ENCODE results near the gene PLXND1.
"Not testable (repeated sequence)": the region's sequence is repeated elsewhere in the genome, so short reads cannot be mapped to it uniquely, and the experiment has no call there.

Gene PLXND1

GRCh38 chr3:129606636-129607390, at the start of gene PLXND1:
Gene PLXND1, minus strand, starts transcription at chr3:129606676. Its CDS starts 37 bp downstream, at chr3:129606639.
- DNase-seq: peak; percentile 28

GRCh38 chr3:129655291-129655700, 48.8 kb upstream of the PLXND1 start:
- DNase-seq: no peak

GRCh38 chr3:129654131-129654530, 47.7 kb upstream of the PLXND1 start:
- no peak for DNase-seq

GRCh38 chr3:129653019-129653418, 46.5 kb upstream of the PLXND1 start:
- DNase-seq: no peak

GRCh38 chr3:129651435-129652202, 45.1 kb upstream of the PLXND1 start:
- DNase-seq: peak; percentile 19

GRCh38 chr3:129650256-129650872, 43.9 kb upstream of the PLXND1 start:
- DNase-seq: peak; percentile 25

GRCh38 chr3:129648391-129648790, 41.9 kb upstream of the PLXND1 start:
- peak; percentile 8 for DNase-seq

- no peak for DNase-seq
Measured at GRCh38 chr3:129645286-129645685, 38.8 kb upstream of the PLXND1 start.

- DNase-seq: no peak
Measured at GRCh38 chr3:129644836-129645235, 38.4 kb upstream of the PLXND1 start.

GRCh38 chr3:129641567-129642260, 35.2 kb upstream of the PLXND1 start:
- DNase-seq: not testable (repeated sequence)

GRCh38 chr3:129640985-129641384, 34.5 kb upstream of the PLXND1 start:
- not testable (repeated sequence) for DNase-seq

GRCh38 chr3:129638481-129638880, 32.0 kb upstream of the PLXND1 start:
- no peak for DNase-seq

GRCh38 chr3:129636082-129636481, 29.6 kb upstream of the PLXND1 start:
- no peak for DNase-seq

- DNase-seq: no peak
Measured at GRCh38 chr3:129635656-129636055, 29.2 kb upstream of the PLXND1 start.

- DNase-seq: no peak
Measured at GRCh38 chr3:129633751-129634481, 27.4 kb upstream of the PLXND1 start.

- DNase-seq: no peak
Measured at GRCh38 chr3:129632977-129633376, 26.5 kb upstream of the PLXND1 start.

- no peak for DNase-seq
Measured at GRCh38 chr3:129632556-129632955, 26.1 kb upstream of the PLXND1 start.

GRCh38 chr3:129632056-129632455, 25.6 kb upstream of the PLXND1 start:
- no peak for DNase-seq

GRCh38 chr3:129629011-129629410, 22.5 kb upstream of the PLXND1 start:
- DNase-seq: no peak

GRCh38 chr3:129628169-129628522, 21.7 kb upstream of the PLXND1 start:
- DNase-seq: no peak

GRCh38 chr3:129627350-129628168, 21.1 kb upstream of the PLXND1 start:
- peak; percentile 76 for DNase-seq
